Medulla oblongata (tissue), 1 donor: ENCODE measurements around the gene VKORC1.

Source experiments
- DNase-seq: peaks from one replicate; pipeline ENCODE4 v3.0.0-alpha.2; 2015; ENCODE audit errors: extremely low spot score

Gene VKORC1

GRCh38 chr16:31063843-31064611, 30.6 kb downstream of the VKORC1 start:
- DNase-seq, result no peak

- DNase-seq, result no peak
These were observed 31.1 kb downstream of the VKORC1 start for GRCh38 chr16:31063495-31063842.

- no peak for DNase-seq
These were observed 32.7 kb downstream of the VKORC1 start for GRCh38 chr16:31061813-31062440.

GRCh38 chr16:31061126-31061812, 33.3 kb downstream of the VKORC1 start:
- no peak for DNase-seq

- no peak for DNase-seq
These were observed 39.0 kb downstream of the VKORC1 start for GRCh38 chr16:31055613-31056012.

GRCh38 chr16:31052114-31052513, 42.5 kb downstream of the VKORC1 start:
- no peak for DNase-seq

- DNase-seq, result no peak
These were observed 44.1 kb downstream of the VKORC1 start for GRCh38 chr16:31050280-31051030.

- DNase-seq, result no peak
These were observed 50.6 kb downstream of the VKORC1 start for GRCh38 chr16:31043898-31044481.

GRCh38 chr16:31043352-31043751, 51.2 kb downstream of the VKORC1 start:
- DNase-seq, result no peak

- DNase-seq, result no peak
These were observed 51.7 kb downstream of the VKORC1 start for GRCh38 chr16:31042866-31043265.
